Measurements from ENCODE around the gene NOB1.

The NOB1 gene

GRCh38 chr16:69691980-69692911 lies 62.5 kb downstream of the NOB1 start:
- no peaks in the 10 kb centered on the region for H3K9me2 ChIP-seq (replicated peaks; ENCODE audit: low read depth, low read length)
- no peaks in the 10 kb centered on the region for H3K79me2 ChIP-seq (ENCODE audit: insufficient read depth, low read length)
- no peaks in the 10 kb centered on the region for H3K9me3 ChIP-seq (ENCODE audit: insufficient read depth, low read depth, low read length)
- no peak overlapping the region for H3K9ac ChIP-seq (ENCODE audit: low read depth, low read length, poor library complexity, severe bottlenecking)
- H3K27me3 ChIP-seq (ENCODE audit: insufficient read depth, low read length, poor library complexity, severe bottlenecking) = no peaks in the 10 kb centered on the region
- no peaks in the 10 kb centered on the region for H4K20me1 ChIP-seq (ENCODE audit: insufficient read depth, low read length, poor library complexity, severe bottlenecking)
- H3F3A ChIP-seq (ENCODE audit: low read depth) = no peaks in the 10 kb centered on the region
- H3K4me3 ChIP-seq (ENCODE audit: low read length, poor library complexity, severe bottlenecking) = no peak overlapping the region
- peaks cover 68% of the 10 kb centered on the region for H3K36me3 ChIP-seq (ENCODE audit: insufficient read depth, low read length)
- H3K4me1 ChIP-seq (ENCODE audit: insufficient read depth, low read length, poor library complexity, severe bottlenecking) = no peaks in the 10 kb centered on the region
- no peak for TF ChIP-seq CTCF (conservative IDR thresholded peaks at IDR 0.05; ENCODE audit: low read length)
- TF ChIP-seq EZH2phosphoT487 (IDR thresholded peaks at IDR 0.05; ENCODE audit: borderline replicate concordance) = no peak
- no peak overlapping the region for H2AFZ ChIP-seq (ENCODE audit: low read length)
- H3K4me2 ChIP-seq (ENCODE audit: low read depth, low read length, poor library complexity, severe bottlenecking) = no peak overlapping the region
